Calu3 (cell line): ENCODE measurements around the gene SLC5A10. TPM values are rescaled to one million over a fixed set of nuclear protein-coding genes. Genes with fewer than 3 reads are reported as not detected.

ENCODE experiments used
- BruUV-seq: library from RNA; stranded (reverse); fragments of 400-500 nt; replicated peaks from 2 replicates; lab custom pipeline; 2021; lab: Mats Ljungman, UMichigan
- CTCF ChIA-PET: fragments of 300-600 bp; sonication (Branson Sonifier 250); formaldehyde crosslinking; loops from one replicate; lab custom pipeline; 2022; ENCODE audit warnings: antibody characterized with exemption; lab: Charles Lee
- DNase-seq: peaks from one replicate; pipeline ENCODE4 v3.0.0; 2022
- H3K27ac Mint-ChIP-seq: one replicate; pipeline ENCODE4 v1.8.0; 2022; ENCODE audit warnings: mixed read lengths; ENCODE audit not compliant: unreplicated experiment
- H3K27me3 Mint-ChIP-seq: one replicate; pipeline ENCODE4 v1.8.0; 2022; ENCODE audit warnings: mixed read lengths; ENCODE audit not compliant: unreplicated experiment
- H3K36me3 Mint-ChIP-seq: one replicate; pipeline ENCODE4 v1.8.0; 2022; ENCODE audit warnings: mild to moderate bottlenecking, moderate library complexity, mixed read lengths; ENCODE audit not compliant: insufficient read depth, unreplicated experiment
- H3K4me1 Mint-ChIP-seq: one replicate; pipeline ENCODE4 v1.8.0; 2022; ENCODE audit warnings: mild to moderate bottlenecking, low read depth, mixed read lengths; ENCODE audit not compliant: unreplicated experiment
- H3K4me3 Mint-ChIP-seq: one replicate; pipeline ENCODE4 v1.8.0; 2022; ENCODE audit warnings: mild to moderate bottlenecking, low read depth, moderate library complexity, mixed read lengths; ENCODE audit not compliant: unreplicated experiment
- H3K9me3 Mint-ChIP-seq: one replicate; pipeline ENCODE4 v1.8.0; 2022; ENCODE audit warnings: low read depth, mixed read lengths; ENCODE audit not compliant: unreplicated experiment
- intact Hi-C: fragments of 100-400 bp; cut with micrococcal nuclease; formaldehyde crosslinking; loops from one replicate; pipeline ENCODE4 v1.10.0; 2022; ENCODE audit not compliant: unreplicated experiment
- total RNA-seq: library from RNA; stranded (reverse); gene quantifications from 2 replicates; pipeline ENCODE4 v1.2.3, GENCODE V29; 2022
- TF ChIP-seq, protein P1 (sequence below): fragments of 200-600 bp; IDR thresholded peaks from one replicate; pipeline ENCODE4 v1.8.0; 2022; ENCODE audit warnings: antibody characterized with exemption; ENCODE audit not compliant: unreplicated experiment

SLC5A10 gene
- total RNA-seq, 1 experiment from 2014 or later: not detected

GRCh38 chr17:19000531-19001325 is 48.8 kb downstream of the SLC5A10 start:
- CTCF ChIA-PET: no interaction called here
- DNase-seq: no peak
- no peaks in the 10 kb centered on the region for H3K27me3 Mint-ChIP-seq
- peaks cover 16% of the 10 kb centered on the region for H3K4me1 Mint-ChIP-seq
- peaks cover 26% of the 10 kb centered on the region for H3K36me3 Mint-ChIP-seq
- BruUV-seq: no TSS peak
- H3K4me3 Mint-ChIP-seq: no peak overlapping the region
- intact Hi-C loops: no loop called here
- no peaks in the 10 kb centered on the region for H3K9me3 Mint-ChIP-seq
- TF ChIP-seq, protein P1, sequence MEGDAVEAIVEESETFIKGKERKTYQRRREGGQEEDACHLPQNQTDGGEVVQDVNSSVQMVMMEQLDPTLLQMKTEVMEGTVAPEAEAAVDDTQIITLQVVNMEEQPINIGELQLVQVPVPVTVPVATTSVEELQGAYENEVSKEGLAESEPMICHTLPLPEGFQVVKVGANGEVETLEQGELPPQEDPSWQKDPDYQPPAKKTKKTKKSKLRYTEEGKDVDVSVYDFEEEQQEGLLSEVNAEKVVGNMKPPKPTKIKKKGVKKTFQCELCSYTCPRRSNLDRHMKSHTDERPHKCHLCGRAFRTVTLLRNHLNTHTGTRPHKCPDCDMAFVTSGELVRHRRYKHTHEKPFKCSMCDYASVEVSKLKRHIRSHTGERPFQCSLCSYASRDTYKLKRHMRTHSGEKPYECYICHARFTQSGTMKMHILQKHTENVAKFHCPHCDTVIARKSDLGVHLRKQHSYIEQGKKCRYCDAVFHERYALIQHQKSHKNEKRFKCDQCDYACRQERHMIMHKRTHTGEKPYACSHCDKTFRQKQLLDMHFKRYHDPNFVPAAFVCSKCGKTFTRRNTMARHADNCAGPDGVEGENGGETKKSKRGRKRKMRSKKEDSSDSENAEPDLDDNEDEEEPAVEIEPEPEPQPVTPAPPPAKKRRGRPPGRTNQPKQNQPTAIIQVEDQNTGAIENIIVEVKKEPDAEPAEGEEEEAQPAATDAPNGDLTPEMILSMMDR: no peak
- no peak overlapping the region for H3K27ac Mint-ChIP-seq

DNA sequence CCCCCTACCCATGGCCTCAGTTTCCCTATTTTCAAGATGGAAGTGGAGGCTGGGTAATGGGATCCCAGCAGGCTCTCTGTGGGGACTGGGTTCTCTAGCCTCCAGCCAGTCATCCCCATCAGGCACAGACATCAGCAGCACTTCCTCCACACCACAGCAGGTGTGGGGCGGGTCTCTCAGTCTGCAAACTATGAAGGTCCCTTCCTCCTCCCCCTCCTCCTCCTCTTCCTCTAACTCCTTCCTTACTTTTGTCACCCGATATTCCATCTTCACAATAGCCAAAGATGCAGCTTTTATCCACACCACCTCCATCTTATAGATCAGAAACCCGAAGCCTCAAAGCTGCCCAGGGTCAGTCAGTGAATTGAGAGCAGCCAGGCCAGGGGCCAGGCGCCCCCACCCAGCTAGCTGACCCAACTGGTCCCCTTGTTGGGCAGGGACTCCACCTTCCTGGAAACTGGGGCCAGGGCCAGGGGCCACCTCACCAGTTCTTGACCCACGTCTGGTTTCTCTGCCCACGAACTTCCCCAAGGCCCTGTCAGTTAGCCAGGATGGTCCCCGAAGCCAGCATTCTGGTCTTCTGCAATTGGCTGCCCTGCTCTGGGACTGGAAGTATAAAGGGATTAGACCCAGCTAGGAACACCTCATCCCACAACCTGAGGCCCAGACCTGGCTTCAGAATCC is 50.1 kb downstream of the SLC5A10 start:
- BruUV-seq: TSS peak; percentile 27
- Mint-ChIP-seq H3K27ac (no peak overlapping the region), H3K4me1 (peaks cover 16% of the 10 kb centered on the region), H3K4me3 (peak overlapping the region; percentile 66), H3K27me3 (no peaks in the 10 kb centered on the region), H3K9me3 (no peaks in the 10 kb centered on the region), H3K36me3 (peaks cover 26% of the 10 kb centered on the region)
- CTCF ChIA-PET: interaction anchor here (1.0 kb wide), 1 partner anchor 10 kb away, joined by 3 read pairs; no protein-coding TSS in a partner anchor
- intact Hi-C loops: no loop called here
- no peak for DNase-seq
- TF ChIP-seq, protein P1: no peak

GRCh38 chr17:19002805-19003542 is 51.0 kb downstream of the SLC5A10 start:
- BruUV-seq: no TSS peak
- Mint-ChIP-seq H3K36me3 (peaks cover 26% of the 10 kb centered on the region), H3K4me1 (peaks cover 16% of the 10 kb centered on the region), H3K27ac (no peak overlapping the region), H3K27me3 (no peaks in the 10 kb centered on the region), H3K4me3 (peak overlapping the region; percentile 66), H3K9me3 (no peaks in the 10 kb centered on the region)
- TF ChIP-seq, protein P1: no peak
- CTCF ChIA-PET: interaction anchor here (1.0 kb wide), 1 partner anchor 9 kb away, joined by 3 read pairs; no protein-coding TSS in a partner anchor
- intact Hi-C loops: no loop called here
- DNase-seq: no peak
